Measurements from ENCODE around the gene RARS2.

Gene RARS2

DNA sequence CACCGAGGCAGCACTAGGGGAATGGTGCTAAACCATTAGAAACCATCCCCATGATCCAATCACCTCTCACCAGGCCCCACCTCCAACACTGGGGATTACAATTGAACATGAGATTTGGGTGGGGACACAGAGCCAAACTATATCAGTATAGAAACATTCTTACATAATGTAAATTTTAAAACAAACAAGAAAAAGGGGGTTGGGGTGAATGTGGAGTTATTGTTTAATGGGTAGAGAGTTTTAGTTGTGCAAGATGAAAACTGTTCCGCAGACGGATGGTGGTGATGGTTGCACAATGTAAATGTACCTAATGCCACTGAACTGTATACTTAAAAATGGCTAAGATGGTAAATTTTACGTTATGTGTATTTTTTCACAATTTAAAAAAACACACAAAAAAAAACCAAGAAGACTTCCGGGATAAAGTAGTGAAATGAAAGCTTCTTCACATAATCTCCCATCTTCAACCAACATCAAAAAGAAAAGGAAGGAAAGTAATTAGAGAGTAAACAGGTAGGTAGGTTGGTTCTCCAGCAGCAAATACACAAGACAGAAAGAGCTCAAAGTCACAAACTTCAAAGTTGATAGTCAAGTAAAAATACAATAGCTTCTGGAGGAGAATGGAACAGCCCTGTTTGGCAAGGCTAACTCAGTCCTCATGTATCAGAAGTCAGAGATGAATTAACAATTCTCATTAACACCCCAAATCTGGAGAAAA lies 16.3 kb downstream of the RARS2 start:
- no peak for DNase-seq

DNA sequence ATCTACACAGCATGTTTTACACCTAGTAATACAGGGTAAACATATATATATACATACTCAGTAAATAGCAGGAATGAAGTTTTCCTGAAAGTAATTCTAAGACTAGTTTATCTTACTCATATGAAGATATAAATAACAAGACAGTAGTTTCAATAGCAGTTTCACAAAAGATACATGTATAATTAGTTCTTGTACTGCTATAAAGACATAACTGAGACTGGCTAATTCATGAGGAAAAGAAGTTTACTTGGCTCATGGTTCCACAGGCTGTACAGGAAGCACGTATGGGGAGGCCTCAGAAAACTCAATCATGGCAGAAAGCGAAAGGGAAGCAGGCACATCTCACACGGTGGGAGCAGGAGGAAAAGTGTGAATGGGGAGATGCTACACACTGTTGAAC lies 16.9 kb downstream of the RARS2 start:
- DNase-seq: no peak

DNA sequence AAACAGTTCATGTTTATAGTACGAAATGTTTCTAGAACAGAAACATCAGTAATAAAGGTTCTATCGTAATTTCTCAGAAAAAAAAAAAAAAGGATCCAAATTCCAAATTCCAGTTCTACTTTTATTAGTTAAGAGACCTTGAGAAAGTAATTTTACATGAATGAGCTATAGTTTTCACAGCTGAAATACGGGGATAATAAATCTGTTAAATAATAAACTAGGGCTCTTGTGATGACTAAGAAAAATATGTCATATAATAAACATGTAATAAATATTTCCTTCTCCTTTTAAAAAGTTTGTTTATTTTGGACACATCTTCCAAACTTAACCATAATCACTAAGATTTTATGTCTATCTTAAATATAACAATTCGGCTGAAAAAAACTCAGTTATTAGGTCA lies 17.8 kb downstream of the RARS2 start:
- no peak for DNase-seq

GRCh38 chr6:87561017-87561416 lies 28.8 kb downstream of the RARS2 start:
- no peak for DNase-seq

GRCh38 chr6:87558446-87558845 lies 31.3 kb downstream of the RARS2 start:
- no peak for DNase-seq

DNA sequence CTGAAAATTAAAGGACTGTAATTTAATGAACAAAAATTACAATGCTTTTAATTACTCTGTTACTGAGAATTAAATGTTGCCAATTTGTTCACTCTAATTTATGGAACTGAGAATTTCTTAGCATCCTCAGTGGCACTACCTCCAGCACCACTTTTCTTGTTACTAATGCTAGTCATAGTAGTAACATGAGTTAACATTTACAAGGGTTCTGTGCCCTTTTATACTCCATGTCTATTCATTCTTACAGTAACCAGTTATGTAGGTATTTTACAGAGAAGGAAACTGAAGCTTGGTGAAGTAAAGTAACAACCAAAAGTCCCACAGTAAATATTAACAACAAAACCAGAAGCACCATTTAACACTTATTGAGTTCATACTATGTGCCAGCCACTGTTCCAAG lies 34.3 kb downstream of the RARS2 start:
- no peak for DNase-seq

DNA sequence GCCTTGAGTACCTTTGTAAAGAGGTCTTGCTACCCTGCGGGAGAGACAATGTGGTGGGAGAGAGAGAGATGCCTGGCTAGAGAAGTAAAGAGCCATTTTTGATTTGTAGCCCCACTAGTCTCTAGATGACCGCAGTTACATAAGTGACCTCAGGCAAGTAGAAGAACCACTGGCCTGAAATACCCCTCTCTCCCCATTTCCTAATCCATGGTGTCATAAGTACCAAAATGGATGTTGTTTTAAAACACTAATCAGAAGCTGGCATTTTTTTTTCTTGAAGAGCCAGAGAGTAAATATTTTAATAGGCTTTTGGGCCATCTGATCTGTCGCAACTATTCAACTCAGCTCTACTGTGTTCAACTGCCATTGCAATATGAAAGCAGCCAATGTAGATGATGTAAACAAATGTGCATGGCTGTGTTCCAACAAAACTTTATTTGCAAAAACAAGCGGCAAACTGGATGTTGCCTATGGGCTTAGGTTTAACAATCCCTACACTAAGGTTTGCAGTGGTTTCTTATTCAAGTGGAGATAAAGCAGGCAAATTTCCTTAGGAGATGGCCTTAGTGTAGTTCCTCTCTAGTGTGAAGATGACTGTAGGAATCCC lies 36.5 kb downstream of the RARS2 start:
- DNase-seq: no peak

- DNase-seq: no peak
Measured at GRCh38 chr6:87551799-87552198, 38.0 kb downstream of the RARS2 start.

DNA sequence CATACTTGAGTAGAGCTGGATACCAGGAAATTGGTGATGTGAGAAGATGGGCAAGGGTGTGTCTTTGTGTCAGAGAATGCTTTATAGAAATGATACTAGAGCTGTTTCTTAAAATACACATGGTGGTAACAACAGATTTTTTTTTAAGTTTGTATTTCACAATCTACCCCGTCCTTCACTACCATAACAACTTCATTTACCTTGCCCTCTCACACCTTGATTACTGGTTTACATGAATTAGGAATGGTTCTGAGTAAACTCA lies 45.4 kb downstream of the RARS2 start:
- no peak for DNase-seq

GRCh38 chr6:87543696-87544473 lies 45.9 kb downstream of the RARS2 start:
- no peak for DNase-seq

- DNase-seq: no peak
Measured at GRCh38 chr6:87541744-87542143, 48.0 kb downstream of the RARS2 start.

GRCh38 chr6:87541041-87541440 lies 48.7 kb downstream of the RARS2 start:
- DNase-seq: no peak

GRCh38 chr6:87540539-87540938 lies 49.2 kb downstream of the RARS2 start:
- DNase-seq: no peak

GRCh38 chr6:87539554-87539953 lies 50.2 kb downstream of the RARS2 start:
- DNase-seq: no peak

DNA sequence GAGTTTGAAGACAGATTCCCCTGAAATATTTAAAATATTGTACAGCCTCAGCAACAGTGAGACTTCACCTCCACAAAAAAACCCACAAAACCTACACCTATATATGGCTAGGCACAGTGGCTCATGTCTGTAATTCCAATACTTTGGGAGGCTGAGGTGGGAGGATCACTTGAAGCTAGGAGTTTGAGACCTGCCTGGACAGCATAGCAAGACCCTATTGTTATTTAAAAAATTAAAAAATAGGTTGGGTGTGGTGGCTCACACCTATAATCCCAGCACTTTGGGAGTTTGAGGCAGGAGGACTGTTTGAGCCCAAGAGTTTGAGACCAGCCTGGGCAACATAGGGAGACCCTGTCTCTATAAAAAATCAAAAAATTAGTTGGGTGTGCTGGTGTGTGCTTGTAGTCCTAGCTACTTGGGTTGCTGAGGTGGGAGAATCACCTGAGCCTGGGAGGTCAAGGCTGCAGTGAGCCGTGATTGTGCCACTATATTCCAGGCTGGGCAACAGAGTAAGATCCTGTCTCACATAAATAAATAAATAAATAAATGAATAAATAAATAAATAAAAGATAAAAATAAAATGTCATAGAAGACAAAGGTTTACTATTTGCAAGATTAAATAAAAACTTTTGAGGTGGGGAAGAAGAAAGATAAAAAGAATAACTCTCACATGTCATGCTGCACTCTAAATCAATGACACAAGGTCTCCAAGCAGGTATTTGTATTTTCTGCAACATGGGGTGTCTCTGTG lies 51.1 kb downstream of the RARS2 start:
- no peak for DNase-seq

DNA sequence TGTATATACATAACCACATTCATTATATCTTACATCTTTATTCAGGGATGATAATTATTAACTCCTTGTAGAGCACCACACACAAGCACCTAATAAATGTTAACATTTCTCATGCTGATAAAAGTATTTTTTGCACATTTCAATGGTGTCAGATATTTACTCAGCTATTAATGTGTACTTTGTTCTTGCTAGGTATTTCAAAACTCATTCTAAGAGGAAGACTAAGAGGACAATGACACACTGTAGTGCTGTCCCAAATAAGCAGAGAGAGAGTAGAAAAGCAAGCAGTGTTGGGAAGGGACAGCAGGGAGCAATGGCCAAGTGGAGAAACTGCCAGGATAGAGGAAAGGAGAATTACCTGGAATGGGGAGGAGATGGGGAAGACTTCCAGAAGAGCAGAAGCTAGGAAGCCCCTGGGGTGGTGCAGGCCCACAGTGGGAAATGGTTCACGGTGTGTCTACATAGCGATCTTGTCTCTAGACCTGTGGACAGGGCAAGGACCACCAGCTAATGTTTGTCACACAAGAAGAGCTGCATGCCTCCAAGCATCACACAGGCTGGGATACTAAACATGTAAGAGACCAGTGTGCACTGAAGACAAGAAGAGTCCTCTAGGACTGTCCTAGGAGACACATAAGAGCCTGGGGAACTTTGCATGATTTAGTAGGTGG lies 55.3 kb downstream of the RARS2 start:
- no peak for DNase-seq

GRCh38 chr6:87529221-87529620 lies 60.6 kb downstream of the RARS2 start:
- no peak for DNase-seq

DNA sequence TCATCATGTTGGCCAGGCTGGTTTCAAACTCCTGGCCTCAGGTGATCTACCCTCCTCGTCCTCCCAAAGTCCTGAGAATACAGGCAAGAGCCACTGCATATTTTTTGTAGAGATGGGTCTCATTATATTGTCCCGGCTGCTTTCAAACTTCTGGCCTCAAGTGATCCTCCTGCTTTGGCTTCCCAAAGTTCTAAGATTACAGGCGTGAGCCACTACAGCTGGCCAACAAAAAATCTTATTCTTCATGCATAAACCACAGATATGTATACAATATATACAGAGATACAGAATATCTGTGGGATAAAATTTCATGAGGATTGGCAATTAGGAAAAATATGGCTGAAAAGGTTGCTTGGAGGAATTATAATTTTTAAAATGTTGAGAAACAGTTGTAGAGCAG lies 67.1 kb downstream of the RARS2 start:
- no peak for DNase-seq

- DNase-seq: no peak
Measured at GRCh38 chr6:87518453-87518852, 71.3 kb downstream of the RARS2 start.

DNA sequence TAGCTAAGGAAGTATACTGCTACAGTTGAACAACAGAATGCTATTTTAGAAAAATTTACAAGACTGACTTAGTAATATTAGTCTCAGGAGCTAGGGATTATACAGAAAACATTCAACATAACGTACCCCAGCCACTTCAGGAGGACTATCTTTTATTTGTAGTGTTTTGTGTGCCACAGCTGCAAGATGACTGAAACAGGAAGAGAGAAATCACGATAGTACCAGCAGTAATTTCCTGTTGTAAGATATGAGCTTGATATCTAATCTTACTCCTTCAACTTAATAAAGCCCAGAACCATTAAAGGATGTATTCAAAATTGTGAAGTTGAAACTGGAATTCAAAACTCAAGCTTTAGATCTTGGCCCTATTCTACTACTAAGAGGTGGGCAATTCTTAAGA lies 75.0 kb downstream of the RARS2 start:
- DNase-seq: no peak

- DNase-seq: no peak
Measured at GRCh38 chr6:87504441-87504840, 85.3 kb downstream of the RARS2 start.

DNA sequence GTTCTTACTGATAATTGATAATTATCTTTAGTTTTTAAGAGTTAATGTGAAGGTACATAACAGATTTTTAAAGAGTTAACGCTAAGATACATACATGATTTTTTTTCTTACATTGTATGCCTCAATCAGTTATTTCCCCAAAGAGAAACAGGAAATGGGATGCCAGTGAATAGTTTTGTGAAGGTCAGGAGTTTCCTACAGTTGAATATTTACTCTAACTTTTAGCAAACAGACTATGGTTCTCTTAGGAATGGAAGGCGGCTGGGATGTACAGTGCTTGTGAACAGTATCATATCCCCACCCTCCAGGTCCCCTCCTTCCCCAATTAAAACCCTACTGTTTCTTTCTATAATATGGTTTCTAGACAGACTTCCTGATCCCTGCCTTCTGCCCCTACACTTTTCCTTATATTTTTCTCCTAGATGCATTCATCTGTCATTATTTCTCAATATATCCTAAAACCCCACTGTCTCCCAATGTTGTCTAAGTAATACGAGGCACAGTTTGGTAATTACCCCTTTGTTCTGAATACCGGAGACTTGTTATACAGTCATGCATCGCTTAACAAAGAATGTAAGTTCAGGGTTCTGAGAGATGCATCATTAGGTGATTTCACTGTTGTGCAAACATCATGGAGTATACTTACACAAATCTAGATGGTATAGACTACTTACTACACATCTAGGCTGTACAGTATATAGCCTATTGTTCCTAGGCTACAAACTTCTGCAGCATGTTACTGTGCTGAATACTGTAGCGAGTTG lies 87.8 kb downstream of the RARS2 start:
- no peak for DNase-seq

Data from activated gamma-delta T cell treated with Interleukin-2 at 50 U/mL for 16 hours (primary cell).